Measurements from ENCODE around the gene PER1. TPM values are rescaled to one million over a fixed set of nuclear protein-coding genes. Genes with fewer than 3 reads are reported as not detected.

Gene PER1
- total RNA-seq, 1 experiment from 2014 or later, result 36.5 TPM

- H3K9me3 Mint-ChIP-seq, result no peaks in the 10 kb centered on the region
- DNase-seq, result no peak
- Histone ChIP-seq H3K79me2 (ENCODE audit: insufficient read depth, low read length) (no peaks in the 10 kb centered on the region), H3K56ac (ENCODE audit: insufficient read length, low read depth, low read length) (no peak overlapping the region), H3K79me1 (ENCODE audit: insufficient read depth, low read depth, low read length, poor library complexity, severe bottlenecking) (peaks cover 2% of the 10 kb centered on the region), H2BK5ac (ENCODE audit: insufficient read length, low read length) (no peak overlapping the region), H4K20me1 (ENCODE audit: control insufficient read depth, insufficient read depth, insufficient read length) (no peaks in the 10 kb centered on the region), H3K23ac (ENCODE audit: insufficient read length, low read depth, low read length) (no peak overlapping the region), H4K8ac (replicated peaks; ENCODE audit: insufficient read length, low read depth, low read length) (no peak overlapping the region), H3K23me2 (ENCODE audit: insufficient read length, low read depth, low read length, poor library complexity, severe bottlenecking) (peaks cover 13% of the 10 kb centered on the region), H4K5ac (ENCODE audit: insufficient read length, low read depth, low read length) (no peak overlapping the region), H2BK12ac (ENCODE audit: insufficient read length, low read depth, low read length) (no peak overlapping the region), H2AFZ (ENCODE audit: low read length) (no peak overlapping the region), H2BK20ac (ENCODE audit: low read depth, low read length, poor library complexity, severe bottlenecking) (no peak overlapping the region), H3K18ac (ENCODE audit: insufficient read length, low read depth, low read length) (no peak overlapping the region), H3K4me2 (ENCODE audit: insufficient read depth, insufficient read length, low read length) (no peak overlapping the region), H3K9me3 (ENCODE audit: control insufficient read depth, low read depth, low read length) (no peaks in the 10 kb centered on the region), H3T11ph (ENCODE audit: low read length) (no peak overlapping the region), H3K9ac (ENCODE audit: extremely low read depth, insufficient read length, low read length) (no peak overlapping the region), H2BK15ac (ENCODE audit: low read depth, low read length) (no peak overlapping the region), H3K4me1 (ENCODE audit: insufficient read depth, low read length) (peaks cover 5% of the 10 kb centered on the region), H2AK5ac (ENCODE audit: insufficient read length, low read length) (no peak overlapping the region), H3K27me3 (ENCODE audit: insufficient read depth, low read length) (no peaks in the 10 kb centered on the region), H2BK120ac (ENCODE audit: low read depth, low read length, poor library complexity, severe bottlenecking) (no peak overlapping the region), H3K14ac (ENCODE audit: insufficient read depth, low read length) (no peak overlapping the region), H4K91ac (ENCODE audit: insufficient read length, low read depth, low read length) (no peak overlapping the region), H3K4ac (ENCODE audit: low read depth, low read length) (no peak overlapping the region), H3K27ac (ENCODE audit: insufficient read length, low read depth, low read length) (no peak overlapping the region)
- WGBS (ENCODE audit: extremely low coverage, insufficient read length, low lambda C conversion rate), result no CpG with 5 or more reads among the region's 13 CpGs
- peaks cover 17 to 19% of the 10 kb centered on the region in 2 experiments for H3K4me1 Mint-ChIP-seq
- no peaks in the 10 kb centered on the region; the same call in 1 of the 2 replicates for H3K27me3 Mint-ChIP-seq (ENCODE audit: low read depth)
- H3K27ac Mint-ChIP-seq, result no peak overlapping the region
- no peak overlapping the region for H3K4me3 Mint-ChIP-seq
- peaks cover 35 to 57% (median 48%) of the 10 kb centered on the region in 3 experiments for H3K36me3 Mint-ChIP-seq (ENCODE audit: insufficient read depth in 1 of 3, low read depth in 3 of 3)
- TF ChIP-seq, protein P1, sequence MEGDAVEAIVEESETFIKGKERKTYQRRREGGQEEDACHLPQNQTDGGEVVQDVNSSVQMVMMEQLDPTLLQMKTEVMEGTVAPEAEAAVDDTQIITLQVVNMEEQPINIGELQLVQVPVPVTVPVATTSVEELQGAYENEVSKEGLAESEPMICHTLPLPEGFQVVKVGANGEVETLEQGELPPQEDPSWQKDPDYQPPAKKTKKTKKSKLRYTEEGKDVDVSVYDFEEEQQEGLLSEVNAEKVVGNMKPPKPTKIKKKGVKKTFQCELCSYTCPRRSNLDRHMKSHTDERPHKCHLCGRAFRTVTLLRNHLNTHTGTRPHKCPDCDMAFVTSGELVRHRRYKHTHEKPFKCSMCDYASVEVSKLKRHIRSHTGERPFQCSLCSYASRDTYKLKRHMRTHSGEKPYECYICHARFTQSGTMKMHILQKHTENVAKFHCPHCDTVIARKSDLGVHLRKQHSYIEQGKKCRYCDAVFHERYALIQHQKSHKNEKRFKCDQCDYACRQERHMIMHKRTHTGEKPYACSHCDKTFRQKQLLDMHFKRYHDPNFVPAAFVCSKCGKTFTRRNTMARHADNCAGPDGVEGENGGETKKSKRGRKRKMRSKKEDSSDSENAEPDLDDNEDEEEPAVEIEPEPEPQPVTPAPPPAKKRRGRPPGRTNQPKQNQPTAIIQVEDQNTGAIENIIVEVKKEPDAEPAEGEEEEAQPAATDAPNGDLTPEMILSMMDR (conservative IDR thresholded peaks at IDR 0.05), result no peak
These were observed 3.6 kb downstream of the PER1 start for GRCh38 chr17:8148560-8148959.
